GM18520 (cell line): ENCODE measurements around the gene TRIP6.
"Not testable (repeated sequence)": the region's sequence is repeated elsewhere in the genome, so short reads cannot be mapped to it uniquely, and the experiment has no call there.

Experiments used
- ATAC-seq: cut with Tn5 transposase; IDR thresholded peaks from one replicate; pipeline ENCODE4 v1.9.1; 2021; ENCODE audit not compliant: unreplicated experiment

TRIP6 gene

DNA sequence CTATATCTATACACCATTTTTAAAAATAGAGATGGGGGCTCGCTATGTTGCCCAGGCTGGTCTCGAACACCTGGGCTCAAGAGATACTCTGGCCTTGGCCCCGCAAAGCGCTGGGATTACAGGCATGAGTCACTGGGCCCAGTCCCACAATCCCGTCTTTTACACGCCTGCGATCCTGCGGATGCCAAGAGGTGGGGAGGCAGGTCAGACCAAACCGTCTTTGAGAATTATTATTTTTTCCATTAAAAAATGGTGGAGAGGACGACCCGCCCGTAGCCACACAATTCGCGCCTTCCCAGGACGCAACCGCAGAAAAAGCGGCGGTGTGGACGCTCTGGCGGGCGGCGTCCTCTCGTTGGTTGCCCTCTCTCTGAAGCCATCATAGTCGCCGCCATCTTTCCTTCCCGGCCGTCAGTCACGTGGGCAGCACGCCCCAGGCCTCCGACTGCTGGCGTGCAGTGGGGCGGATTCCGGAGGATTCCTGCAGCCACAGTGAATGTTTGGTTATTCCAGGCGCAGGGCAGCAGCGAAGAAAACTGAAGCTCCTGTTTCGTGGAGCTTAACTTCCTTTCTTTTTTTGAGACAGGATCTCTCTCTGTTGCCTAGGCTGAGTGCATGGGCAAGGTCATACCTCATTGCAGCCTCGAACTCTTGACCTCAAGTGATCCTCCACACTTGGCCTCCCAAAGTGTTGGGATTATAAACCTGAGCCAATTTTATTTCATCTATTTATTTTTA is 29.9 kb upstream of the TRIP6 start:
- no peak for ATAC-seq

DNA sequence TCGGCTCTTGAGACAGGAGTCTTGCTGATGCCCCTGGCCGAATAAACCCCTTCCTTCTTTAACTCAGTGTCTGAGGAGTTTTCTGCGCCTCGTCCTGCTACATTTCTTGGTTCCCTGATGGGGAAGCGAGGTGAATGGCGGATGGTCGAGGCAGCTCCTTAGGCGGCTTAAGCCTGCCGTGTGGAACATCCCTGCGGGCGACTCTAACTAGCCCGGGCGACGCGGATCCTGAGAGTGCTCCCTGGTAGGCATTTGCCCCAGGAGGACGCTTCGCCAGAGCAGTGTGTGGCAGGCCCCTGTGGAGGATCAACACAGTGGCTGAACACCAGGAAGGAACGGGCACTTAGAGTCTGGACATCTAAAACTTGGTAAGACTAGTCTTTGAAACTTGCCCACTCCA is 27.8 kb upstream of the TRIP6 start:
- ATAC-seq, result no peak

DNA sequence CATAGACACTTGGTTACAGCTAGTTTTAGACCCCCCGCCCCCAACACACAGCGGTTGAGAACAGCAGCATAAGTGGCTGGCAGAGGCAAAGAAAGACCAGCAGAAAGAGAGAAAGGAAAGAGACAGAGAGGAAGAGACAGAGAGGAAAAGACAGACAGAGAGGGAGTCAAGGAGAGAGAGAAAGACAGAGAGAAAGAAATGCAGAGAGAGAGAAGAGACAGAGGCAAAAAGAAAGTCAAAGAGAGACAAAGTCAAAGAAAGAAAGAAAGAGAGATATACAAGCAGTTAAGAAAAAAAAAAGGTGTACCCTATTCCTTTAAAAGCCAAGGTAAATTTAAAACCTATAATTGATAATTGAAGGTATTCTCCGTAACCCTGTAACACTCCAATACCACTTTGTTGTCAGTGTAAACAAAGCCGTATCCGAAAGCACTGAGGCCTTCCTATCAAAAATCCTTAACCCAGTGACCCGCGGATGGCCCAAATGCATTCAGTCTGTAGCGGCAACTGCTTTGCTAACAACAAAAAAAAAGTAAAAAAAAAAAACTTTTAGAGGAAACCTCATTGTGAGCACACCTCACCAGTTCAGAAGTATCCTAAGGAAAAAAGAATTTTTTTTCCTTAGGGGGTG is 26.6 kb upstream of the TRIP6 start:
- ATAC-seq, result no peak

DNA sequence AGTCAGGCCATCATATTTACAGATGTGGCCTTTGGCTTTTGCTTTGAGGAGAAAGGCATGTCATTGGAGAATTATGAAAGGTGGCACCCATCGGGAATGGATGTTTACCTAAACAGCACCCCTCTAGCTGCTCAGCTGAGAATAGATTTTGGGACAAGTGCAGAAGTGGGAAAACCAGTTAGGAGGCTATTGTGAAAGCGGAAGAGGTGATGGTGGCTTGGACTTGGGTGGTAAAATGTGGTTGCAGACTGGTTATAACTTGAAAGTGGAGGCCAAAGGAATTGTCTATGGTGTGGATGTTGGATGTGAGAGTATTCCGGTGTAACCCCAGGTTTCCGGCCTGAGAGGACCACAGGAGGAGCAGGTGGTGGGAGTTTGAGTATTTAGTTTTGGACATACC is 19.8 kb upstream of the TRIP6 start:
- ATAC-seq, result no peak

DNA sequence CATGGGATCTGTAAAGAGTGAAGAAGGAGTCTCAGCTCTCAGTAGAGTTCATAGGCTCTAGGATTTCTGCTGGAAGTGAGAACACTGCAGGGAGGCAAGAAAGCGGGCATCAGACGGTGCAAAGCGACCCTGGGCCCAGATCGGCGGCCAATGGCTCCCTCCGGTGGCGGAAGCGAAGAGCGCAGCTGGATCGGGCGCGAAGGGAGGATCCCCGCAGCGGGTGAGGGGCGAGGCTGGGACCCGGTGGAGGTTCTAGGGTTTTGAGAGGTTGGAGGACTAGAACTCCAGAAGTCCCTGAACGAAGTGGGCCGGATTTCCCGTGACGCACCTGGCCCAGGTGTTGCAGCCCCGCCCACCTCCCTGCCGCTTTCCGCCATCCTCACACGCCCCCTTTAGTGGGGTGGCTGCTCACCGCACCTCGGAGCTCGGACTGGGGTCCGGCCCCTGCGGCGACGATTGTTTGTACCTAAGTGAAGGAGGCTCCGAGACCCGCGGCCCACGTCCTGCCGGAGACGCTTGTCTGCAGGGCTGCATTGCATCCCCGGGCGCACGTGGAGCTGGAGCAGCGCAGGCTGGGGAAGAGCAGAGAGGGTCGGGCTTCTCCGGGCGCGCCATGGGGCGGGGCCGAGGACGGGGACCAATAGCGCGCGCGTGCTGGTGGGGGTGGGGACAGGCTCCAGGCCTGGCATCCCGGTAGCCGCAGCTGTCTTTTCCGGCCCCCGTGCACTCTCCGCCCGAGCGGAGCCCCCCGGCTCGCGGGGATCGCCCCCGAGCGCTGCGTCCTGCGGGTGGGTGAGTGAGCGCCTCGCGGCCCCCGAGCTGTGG is 14.9 kb upstream of the TRIP6 start, which contains the start of gene SLC12A9:
Gene SLC12A9, plus strand, starts transcription at position 666 of the 825 bp plus-strand sequence. CDS start 1,485 bp downstream, outside the sequence.
- peak; percentile 62 for ATAC-seq

DNA sequence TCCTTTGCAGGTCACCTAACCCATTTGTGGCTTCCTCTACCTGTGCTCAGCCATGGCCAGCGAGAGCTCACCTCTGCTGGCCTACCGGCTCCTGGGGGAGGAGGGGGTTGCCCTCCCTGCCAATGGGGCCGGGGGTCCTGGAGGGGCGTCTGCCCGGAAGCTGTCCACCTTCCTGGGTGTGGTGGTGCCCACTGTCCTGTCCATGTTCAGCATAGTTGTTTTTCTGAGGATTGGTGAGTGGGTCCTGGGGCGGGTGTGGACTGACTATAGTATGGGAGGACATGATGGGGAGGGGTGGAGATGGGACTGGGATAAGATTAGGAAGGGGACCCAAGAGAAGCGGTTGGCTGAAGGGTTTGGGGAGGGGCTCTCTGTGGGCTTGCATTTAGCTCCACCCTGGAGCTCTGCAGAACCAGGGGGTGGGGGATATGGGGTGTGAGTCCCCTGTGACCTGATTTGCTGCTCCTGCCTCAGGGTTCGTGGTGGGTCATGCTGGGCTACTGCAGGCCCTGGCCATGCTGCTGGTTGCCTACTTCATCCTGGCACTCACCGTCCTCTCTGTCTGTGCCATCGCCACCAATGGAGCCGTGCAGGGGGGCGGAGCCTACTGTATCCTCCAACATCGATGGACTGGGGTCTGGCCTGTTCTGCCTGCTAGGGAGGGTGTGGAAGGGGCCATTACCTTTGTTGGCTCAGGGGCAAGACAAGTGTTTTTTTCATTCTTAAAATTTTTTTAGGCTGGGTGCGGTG is 12.9 kb upstream of the TRIP6 start:
- no peak for ATAC-seq

DNA sequence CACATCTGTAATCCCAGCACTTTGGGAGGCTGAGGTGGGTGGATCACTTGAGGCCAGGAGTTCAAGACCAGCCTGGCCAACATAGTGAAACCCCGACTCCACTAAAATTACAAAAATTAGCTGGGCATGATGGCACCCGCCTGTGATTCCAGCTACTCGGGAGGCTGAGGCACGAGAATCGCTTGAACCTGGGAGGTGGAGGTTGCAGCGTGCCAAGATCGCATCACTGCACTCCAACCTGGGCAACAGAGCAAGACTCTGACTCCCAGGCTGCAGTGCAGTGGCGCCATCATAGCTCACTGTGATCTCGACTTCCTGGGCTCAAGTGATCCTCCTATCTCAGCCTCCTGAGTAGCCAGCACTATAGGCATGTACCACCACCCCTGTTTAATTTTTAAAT is 12.3 kb upstream of the TRIP6 start:
- ATAC-seq, result not testable (repeated sequence)

DNA sequence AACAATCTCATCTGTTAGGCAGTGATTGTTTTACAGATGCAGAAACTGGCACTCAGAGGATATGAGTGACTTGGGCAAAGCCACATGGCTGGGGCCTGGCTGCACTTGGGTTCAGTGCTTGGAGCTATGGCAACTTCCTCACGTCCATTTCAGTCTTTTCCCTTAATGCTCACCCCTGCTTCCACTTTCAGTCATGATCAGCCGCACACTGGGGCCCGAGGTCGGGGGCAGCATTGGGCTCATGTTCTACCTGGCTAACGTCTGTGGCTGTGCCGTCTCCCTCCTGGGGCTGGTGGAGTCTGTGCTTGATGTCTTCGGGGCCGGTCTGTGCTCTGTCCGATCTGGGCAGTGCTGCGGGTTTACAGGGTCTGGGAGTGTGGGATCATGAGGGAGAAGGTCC is 11.7 kb upstream of the TRIP6 start:
- no peak for ATAC-seq

DNA sequence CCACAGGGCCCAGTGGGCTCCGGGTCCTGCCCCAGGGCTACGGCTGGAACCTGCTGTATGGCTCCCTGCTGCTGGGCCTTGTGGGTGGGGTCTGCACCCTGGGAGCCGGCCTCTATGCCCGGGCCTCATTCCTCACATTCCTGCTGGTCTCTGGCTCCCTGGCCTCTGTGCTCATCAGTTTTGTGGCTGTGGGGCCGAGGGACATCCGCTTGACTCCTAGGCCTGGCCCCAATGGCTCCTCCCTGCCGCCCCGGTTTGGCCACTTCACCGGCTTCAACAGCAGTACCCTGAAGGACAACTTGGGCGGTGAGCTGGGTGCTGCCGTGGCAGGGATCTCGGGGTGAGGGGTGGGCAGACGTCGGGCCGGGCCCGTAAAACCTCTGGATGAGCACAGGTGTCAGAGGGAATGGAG is 10.3 kb upstream of the TRIP6 start:
- ATAC-seq, result no peak

DNA sequence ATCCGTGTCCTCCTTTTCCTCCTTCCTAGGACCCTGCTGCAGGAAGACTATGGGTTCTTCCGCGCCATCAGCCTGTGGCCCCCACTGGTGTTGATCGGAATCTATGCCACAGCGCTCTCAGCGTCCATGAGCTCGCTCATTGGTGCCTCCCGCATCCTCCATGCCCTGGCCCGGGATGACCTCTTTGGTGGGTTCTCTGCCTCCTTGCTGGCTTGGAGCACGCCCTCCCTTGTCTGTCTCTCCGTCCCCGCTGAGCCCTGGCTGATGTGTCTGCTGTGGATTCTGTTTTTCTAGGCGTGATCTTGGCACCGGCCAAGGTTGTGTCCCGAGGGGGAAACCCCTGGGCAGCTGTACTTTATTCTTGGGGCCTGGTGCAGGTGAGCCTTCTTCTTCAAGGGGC is 7.3 kb upstream of the TRIP6 start:
- no peak for ATAC-seq

DNA sequence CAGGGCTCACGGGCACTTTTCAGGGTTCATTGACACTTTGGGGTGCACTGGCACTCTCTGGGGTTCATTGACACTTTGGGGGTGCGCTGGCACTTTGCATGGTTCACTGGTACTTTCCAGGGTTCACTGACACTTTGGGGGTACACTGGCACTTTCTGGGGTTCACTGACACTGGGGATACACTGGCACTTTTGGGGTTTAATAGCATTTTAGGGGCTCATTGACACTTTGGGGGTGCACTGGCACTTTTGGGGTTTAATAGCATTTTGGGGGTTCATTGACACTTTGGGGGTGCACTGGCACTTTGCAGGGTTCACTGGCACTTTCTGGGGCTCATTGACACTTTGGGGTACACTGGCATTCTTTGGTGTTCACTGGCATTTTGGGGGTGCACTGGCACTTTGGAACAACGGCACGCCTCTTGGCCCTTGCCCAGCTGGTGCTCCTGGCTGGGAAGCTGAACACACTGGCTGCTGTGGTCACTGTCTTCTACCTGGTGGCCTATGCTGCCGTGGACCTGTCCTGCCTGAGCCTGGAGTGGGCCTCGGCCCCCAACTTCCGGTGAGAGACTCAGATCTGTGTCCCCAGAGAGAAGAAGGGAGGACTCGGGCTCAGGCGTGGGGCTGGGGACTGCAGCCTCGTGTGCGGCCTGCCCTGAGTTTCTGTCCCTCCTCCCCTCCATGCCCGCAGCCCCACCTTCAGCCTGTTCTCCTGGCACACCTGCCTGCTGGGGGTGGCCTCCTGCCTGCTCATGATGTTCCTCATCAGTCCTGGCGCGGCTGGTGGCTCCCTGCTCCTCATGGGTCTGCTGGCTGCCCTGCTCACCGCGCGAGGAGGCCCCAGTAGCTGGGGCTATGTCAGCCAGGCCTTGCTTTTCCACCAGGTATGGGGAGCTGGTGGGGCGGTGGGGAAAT is 6.2 kb upstream of the TRIP6 start:
- ATAC-seq, result no peak

DNA sequence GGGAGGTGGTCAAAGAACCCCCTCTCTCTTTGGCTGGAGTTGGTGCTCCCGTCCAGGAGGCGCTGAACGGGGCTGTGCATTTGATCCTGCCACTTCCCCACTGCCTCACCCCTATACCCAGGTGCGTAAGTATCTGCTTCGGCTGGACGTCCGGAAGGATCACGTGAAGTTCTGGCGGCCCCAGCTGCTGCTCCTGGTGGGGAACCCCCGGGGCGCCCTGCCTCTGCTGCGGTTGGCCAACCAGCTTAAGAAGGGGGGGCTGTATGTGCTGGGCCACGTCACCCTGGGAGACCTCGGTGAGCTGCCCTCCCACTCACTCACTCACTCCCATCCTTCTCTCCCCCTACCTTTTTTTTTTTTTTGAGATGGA is 5.6 kb upstream of the TRIP6 start:
- no peak for ATAC-seq

DNA sequence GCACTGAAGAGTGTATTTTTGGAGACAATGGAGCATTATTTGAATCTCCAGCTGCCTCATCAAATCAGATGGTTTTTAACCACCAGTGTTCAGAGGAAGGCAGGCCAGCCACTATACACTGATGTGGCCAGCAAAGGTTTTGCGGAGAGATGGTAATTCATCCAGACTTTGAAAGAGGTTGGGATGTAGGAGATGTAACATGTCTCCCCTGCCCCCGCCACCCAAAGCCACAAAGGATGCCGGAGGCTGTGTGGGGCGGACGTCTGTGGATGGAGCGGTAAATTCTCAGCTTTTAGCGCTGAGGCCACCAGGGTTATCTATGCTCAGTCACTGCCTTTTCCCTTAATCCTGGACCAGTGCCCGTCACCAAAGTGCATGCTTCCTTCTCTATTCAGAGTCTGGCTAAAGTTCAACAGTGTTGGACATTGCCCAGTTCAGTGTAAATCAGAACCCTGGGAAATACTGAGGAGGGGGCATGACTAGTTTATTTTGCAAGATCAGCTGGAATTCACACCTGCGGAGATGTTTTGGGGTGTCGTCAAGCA is 3.7 kb upstream of the TRIP6 start:
- no peak for ATAC-seq

DNA sequence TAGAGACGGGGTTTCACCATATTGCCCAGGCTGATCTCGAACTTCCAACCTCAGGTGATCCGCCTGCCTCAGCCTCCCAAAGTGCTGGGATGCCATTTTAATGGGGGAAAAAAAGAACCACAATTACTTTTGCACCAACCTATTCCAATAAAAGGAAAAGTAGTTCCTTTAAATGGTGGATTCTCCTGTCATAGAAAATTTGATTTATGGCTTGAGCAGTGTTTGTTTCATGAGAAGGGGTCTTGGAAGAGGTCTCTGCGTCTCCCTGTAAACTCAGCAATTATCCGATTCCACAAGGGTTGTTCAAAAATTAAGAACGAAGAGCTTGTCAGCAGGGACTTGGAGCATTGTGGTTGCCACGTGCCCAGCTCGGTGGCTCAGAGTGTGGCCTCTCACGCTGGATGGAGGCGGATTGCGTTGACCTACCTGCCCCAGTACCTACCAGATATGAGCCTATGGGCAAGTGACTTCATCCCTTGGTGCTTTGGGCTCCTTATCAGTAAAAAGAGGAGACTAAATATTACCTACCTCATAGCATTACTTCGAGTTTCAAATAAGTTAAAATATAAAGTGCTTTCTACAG is 2.8 kb upstream of the TRIP6 start:
- ATAC-seq, result no peak

DNA sequence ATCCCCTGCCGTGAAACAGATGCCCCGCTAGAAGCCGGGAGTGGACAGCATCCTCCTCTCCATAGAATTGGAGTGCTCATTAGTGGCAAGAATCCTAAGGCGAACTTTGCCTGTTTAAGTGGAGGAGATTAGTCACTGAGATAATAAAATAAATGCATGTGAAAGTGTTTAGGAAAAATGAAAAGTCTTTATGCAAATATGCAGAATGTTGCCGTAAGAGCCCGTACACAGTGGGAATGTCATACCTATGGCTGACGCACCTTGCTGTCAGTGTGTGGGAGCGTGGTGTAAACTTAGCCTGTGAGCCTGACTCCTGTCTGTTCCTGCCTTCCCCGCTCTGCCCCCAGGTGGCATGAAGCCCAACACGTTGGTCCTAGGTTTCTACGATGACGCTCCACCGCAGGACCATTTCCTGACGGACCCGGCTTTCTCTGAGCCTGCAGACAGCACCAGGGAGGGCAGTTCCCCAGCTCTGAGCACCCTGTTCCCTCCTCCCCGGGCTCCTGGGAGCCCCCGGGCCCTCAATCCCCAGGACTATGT is 1.7 kb upstream of the TRIP6 start:
- no peak for ATAC-seq

DNA sequence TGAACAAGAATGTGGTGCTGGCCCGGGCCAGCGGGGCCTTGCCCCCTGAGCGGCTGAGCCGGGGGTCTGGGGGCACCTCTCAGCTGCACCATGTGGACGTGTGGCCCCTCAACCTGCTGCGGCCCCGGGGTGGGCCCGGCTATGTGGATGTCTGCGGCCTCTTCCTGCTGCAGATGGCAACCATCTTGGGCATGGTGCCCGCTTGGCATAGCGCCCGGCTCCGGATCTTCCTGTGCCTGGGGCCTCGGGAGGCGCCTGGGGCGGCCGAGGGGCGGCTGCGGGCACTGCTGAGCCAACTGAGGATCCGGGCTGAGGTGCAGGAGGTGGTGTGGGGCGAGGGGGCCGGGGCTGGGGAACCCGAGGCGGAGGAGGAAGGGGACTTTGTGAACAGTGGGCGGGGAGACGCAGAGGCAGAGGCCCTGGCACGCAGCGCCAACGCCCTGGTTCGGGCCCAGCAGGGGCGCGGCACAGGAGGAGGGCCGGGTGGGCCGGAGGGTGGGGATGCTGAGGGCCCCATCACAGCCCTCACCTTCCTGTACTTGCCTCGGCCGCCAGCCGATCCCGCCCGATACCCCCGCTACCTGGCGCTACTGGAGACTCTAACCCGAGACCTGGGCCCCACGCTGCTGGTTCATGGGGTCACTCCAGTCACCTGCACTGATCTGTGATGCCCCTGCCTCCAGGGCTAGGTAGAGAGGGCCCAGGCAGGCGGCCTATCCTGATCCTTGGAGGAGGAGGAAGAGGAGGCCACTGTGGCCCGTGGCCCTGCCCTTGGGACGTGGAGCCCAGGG is 1.1 kb upstream of the TRIP6 start:
- ATAC-seq, result no peak

DNA sequence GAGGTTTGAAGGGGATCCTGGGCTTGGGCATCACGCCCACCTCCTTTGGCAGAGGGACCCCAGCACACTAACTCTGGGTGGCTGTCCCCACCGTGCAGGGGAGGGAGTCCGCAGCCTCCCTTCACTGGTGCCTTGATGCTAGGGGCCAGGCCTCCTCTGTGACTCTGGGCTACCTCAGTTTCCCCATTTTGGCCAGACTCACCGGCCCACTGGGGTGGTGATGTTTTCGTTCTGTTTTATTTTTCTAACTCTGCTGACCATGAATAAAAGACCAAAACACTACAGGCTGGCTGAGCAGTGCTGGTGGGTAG is 503 bp upstream of the TRIP6 start:
- ATAC-seq, result no peak

DNA sequence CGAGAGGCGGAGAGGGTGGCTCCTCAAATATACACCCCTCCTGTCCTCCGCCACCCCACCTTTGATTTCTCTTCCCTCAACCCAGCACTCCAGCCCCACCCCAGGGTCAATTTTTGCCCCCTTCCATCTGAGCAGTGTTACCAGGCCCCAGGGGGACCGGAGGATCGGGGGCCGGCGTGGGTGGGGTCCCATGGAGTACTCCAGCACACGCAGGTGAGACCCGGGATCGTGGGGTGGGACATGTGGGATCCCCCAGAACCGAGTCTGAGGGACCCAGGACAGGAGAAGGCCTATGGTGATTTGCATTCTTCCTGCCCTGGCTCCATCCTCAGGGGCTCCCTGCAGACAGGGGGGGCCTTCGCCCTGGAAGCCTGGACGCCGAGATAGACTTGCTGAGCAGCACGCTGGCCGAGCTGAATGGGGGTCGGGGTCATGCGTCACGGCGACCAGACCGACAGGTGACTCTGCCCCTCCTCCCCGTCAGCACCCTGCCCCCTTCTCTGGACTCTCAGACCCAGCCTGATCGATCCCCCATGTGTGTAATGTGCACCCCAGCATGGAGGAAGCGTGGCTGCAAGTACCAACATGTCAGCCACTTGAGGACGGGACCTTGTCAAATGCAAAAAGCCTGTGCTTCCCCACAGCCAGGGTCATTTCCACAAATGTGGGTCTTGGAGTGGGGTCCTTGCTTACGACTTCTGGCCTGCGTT is 744 bp downstream of the TRIP6 start:
- no peak for ATAC-seq
